GM10248 (cell line): ENCODE measurements around the gene MSL3B.

Source experiments
- CTCF ChIA-PET: fragments of 300-600 bp; sonication (Branson Sonifier 250); formaldehyde crosslinking; extraction: SDS; loops from one replicate; lab custom pipeline; 2021; ENCODE audit warnings: antibody characterized with exemption; lab: Yijun Ruan, JAX
- POLR2A ChIA-PET: fragments of 350-650 bp; sonication (Branson Sonifier 250); formaldehyde crosslinking; extraction: SDS; loops from one replicate; lab custom pipeline; 2020; ENCODE audit warnings: antibody characterized with exemption; lab: Yijun Ruan, JAX
- DNase-seq: peaks from one replicate; pipeline ENCODE4 v3.0.0; 2012; ENCODE audit errors: extremely low spot score
- TF ChIP-seq, protein P1 (sequence below): IDR thresholded peaks from 2 replicates; pipeline ENCODE4 v1.5.1; 2012; ENCODE audit warnings: mild to moderate bottlenecking, low read depth; ENCODE audit errors: extremely low read depth, missing control alignments, control extremely low read depth

MSL3B gene

DNA sequence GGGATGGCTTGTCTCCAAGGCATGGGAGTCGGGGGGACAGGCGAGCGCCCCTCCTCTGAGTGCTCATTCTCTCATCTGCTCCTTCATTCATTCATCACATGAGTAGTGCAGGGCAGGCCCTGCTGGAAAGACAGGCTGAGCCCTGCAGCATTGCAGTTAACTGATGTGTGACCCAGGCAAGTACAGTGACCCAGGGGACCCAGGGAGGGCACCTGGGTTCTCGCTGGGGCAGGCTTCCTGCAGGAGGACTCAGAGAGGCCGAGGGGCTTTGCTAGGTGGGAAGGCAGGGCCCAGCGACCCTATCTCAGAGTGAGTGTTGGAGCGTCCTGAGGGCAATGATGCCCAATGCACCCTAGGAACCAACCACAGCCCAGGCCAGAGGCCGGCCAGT is 44.5 kb downstream of the MSL3B start:
- TF ChIP-seq, protein P1, sequence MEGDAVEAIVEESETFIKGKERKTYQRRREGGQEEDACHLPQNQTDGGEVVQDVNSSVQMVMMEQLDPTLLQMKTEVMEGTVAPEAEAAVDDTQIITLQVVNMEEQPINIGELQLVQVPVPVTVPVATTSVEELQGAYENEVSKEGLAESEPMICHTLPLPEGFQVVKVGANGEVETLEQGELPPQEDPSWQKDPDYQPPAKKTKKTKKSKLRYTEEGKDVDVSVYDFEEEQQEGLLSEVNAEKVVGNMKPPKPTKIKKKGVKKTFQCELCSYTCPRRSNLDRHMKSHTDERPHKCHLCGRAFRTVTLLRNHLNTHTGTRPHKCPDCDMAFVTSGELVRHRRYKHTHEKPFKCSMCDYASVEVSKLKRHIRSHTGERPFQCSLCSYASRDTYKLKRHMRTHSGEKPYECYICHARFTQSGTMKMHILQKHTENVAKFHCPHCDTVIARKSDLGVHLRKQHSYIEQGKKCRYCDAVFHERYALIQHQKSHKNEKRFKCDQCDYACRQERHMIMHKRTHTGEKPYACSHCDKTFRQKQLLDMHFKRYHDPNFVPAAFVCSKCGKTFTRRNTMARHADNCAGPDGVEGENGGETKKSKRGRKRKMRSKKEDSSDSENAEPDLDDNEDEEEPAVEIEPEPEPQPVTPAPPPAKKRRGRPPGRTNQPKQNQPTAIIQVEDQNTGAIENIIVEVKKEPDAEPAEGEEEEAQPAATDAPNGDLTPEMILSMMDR, result no peak
- CTCF ChIA-PET, result interaction anchor here (1.4 kb wide), 1 partner anchor 34 kb away, joined by 4 read pairs; no protein-coding TSS in a partner anchor
- POLR2A ChIA-PET, result no interaction called here
- no peak for DNase-seq

DNA sequence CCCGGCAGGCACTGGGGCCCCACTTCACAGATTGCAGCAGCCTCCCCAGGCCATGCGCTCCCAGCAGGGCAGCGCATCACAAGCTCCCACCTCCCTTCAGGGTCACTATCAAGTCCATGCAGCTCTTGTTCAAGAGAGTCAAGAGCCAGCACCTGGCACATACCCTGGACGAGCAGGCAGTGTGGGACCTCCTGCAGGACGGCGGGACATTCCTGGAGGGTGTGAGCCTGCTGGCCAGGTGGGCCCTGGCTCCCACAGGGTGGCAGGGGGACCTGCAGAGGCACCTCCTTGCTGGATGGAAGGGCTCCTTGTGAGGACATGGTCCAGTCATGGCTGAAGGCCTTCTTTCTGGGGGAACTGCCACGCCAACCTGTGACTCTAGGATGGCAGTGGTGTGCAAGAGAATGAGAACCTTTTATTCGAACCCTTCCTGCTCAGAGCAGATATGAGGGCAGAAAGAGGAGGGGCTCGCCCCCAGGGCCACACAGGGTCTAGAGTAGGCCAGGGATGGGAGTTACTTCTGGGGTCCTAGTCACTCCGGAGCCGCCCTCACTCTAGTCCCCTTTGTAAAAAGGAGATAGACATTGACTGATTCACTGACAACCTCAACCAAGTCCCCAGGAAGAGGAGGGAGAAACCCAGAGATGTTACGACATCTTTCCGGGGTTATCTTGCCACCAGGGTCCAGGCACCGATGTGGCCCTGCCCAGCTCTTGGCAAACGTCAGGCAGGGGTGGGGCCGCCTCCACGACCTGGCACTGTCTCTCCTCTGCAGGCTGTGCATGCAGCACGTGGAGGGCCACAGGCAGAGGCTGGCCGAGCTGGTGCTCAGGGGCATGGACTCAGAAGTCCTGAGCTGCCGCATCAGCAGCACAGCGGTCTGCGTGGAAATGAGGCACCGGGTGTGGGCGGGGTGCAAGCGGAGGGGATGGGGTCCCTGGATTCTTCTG is 45.1 kb downstream of the MSL3B start:
- POLR2A ChIA-PET, result interaction anchor here (0.5 to 0.6 kb wide), 2 partner anchors 422 to 1307 kb away, joined by 3 read pairs; no protein-coding TSS in a partner anchor
- no peak for DNase-seq
- TF ChIP-seq, protein P1, result no peak
- CTCF ChIA-PET, result no interaction called here

DNA sequence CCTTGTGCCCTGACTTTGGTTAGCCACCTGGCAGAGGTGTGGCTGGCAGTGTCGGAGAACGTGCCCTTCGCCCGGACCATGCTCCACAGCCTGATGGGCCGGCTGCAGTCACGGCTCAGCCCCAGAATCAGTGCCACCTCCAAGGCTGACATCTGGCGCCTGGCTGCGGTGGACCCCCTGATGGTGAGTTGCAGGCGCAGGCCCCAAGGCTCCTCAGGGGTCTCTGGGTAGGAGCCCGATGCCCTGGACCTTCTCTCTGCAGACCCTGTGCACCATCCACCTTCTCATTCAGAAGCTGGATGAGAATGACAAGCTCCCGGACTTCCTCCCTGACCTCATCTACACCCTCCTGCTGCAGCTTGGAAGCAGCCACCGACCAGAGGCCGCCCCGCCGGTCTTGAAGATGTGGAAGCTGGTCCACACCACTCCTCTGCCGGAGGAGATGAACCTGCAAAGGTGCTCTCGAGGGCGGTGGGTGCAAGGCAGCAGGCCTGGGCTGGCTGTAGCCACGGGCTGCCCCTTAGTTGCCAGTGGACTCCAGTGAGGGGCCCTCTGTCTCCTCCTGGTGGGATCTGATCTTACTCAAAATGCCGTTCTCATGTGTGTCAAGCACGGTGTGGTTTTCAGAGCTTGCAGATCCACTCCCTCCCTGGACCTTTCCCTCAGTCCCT is 46.0 kb downstream of the MSL3B start:
- POLR2A ChIA-PET, result interaction anchor here (0.5 to 0.6 kb wide), 2 partner anchors 421 to 1308 kb away, joined by 3 read pairs; no protein-coding TSS in a partner anchor
- no peak for DNase-seq
- TF ChIP-seq, protein P1, result no peak
- CTCF ChIA-PET, result no interaction called here

DNA sequence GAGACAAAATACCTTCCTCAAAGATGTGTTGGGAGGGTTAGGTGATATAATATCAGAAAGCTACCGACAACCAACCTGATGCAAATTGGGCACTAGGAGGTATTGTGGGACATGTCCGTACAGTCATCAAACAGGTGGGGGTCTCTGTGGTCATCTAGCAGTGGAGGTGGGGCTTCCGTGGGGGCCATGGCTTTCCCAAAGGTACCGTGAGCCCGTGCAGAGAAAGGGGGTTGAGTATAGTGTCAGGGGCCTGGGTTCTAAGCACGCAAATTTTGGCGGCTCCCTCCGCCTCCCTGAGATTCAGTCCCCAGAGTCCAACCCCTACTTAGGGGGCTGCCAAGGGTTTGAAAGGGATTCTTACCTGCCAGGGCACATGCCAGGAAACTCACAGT is 46.5 kb downstream of the MSL3B start:
- POLR2A ChIA-PET, result no interaction called here
- no peak for DNase-seq
- CTCF ChIA-PET, result no interaction called here
- TF ChIP-seq, protein P1, result no peak

DNA sequence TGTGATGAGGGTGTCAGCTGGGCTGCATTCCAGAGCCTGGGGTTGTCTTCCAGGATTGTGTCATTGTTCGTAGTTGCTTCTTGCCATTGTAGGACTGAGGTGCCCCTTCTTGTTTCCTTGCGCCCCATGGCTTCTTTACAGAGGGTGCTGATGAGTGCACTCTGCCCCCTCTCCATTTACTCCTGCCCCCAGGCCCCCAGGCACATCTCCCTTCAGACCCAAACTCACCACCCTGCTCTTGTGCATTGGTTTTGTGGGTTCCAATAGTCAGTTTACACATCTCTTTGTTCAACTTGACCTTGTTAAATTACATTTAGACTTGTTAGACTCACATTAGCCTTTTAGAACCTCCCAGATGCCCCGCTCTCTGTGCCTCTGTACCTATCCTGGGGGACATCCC is 47.0 kb downstream of the MSL3B start:
- POLR2A ChIA-PET, result no interaction called here

DNA sequence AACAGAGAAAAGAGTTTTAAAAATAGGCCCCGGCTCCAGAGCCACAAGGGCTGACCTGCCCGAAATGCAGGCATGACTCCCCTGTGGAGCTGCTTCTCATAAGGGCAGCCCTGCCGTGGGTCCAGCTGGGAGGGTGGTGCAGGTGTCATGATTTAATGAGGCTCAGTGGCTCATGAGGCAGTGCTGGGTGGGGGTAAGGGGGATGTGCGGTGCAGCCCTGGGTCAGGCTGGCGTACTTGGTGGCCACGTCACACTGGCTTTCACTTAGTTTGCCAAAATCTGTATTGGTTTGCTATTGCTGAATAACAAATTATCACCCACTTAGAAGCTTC is 47.4 kb downstream of the MSL3B start:
- CTCF ChIA-PET, result interaction anchor here (1.6 kb wide), 1 partner anchor 31 kb away, joined by 3 read pairs; no protein-coding TSS in a partner anchor
- TF ChIP-seq, protein P1, result no peak
- POLR2A ChIA-PET, result no interaction called here
- no peak for DNase-seq

More for the DNA sequence above, 47.0 kb downstream of the MSL3B start:
- DNase-seq, result no peak
- TF ChIP-seq, protein P1, result no peak
- CTCF ChIA-PET, result no interaction called here
